PC-9 (cell line): ENCODE measurements around the gene PAOX. TPM values are rescaled to one million over a fixed set of nuclear protein-coding genes. Genes with fewer than 3 reads are reported as not detected.

ENCODE experiments used
- BruUV-seq: library from RNA; stranded (reverse); fragments of 400-500 nt; replicated peaks from 2 replicates; lab custom pipeline; 2021; lab: Mats Ljungman, UMichigan
- CTCF ChIA-PET: fragments of 300-600 bp; sonication (Branson Sonifier 250); formaldehyde crosslinking; loops from one replicate; lab custom pipeline; 2022; ENCODE audit warnings: antibody characterized with exemption; lab: Charles Lee
- POLR2A ChIA-PET: fragments of 300-600 bp; sonication (Branson Sonifier 250); formaldehyde crosslinking; loops from one replicate; lab custom pipeline; 2022; ENCODE audit warnings: antibody characterized with exemption; ENCODE audit not compliant: unreplicated experiment; lab: Charles Lee
- DNase-seq, 2 experiments: peaks; one replicate each; pipeline versions ENCODE4 v3.0.0 to v3.0.0-alpha.2; 2015 to 2022; ENCODE audit warnings: mixed read lengths in 1 of 2
- H2AFZ ChIP-seq: fragments of 200-600 bp; sonication (generic); 2 replicates; pipeline ENCODE4 v1.8.1; 2017; ENCODE audit warnings: antibody characterized with exemption
- H3F3A ChIP-seq: fragments of 200-600 bp; sonication (generic); 2 replicates; pipeline ENCODE4 v1.8.1; 2017; ENCODE audit warnings: antibody characterized with exemption, mild to moderate bottlenecking, low read depth; ENCODE audit not compliant: insufficient read depth
- H3K27ac ChIP-seq: fragments of 200-600 bp; sonication (generic); 2 replicates; pipeline ENCODE4 v1.6.1; 2016; ENCODE audit warnings: mixed run types
- H3K27me3 ChIP-seq: fragments of 200-600 bp; sonication (generic); 2 replicates; pipeline ENCODE4 v1.6.1; 2016; ENCODE audit warnings: low read depth, mixed run types; ENCODE audit not compliant: insufficient read depth
- H3K36me3 ChIP-seq: fragments of 200-600 bp; sonication (generic); 2 replicates; pipeline ENCODE4 v1.6.1; 2016; ENCODE audit warnings: low read depth, mixed run types
- H3K4me1 ChIP-seq: fragments of 200-600 bp; sonication (generic); replicated peaks from 2 replicates; pipeline ENCODE4 v1.6.1; 2016; ENCODE audit warnings: mixed run types; ENCODE audit not compliant: insufficient read depth
- H3K4me2 ChIP-seq: fragments of 200-600 bp; sonication (generic); 2 replicates; pipeline ENCODE4 v1.6.1; 2017; ENCODE audit warnings: mixed run types
- H3K4me3 ChIP-seq: fragments of 200-600 bp; sonication (generic); 2 replicates; pipeline ENCODE4 v1.6.1; 2016; ENCODE audit warnings: mixed run types
- H3K79me2 ChIP-seq: fragments of 200-600 bp; sonication (generic); 2 replicates; pipeline ENCODE4 v1.6.1; 2017; ENCODE audit warnings: low read depth, mixed run types
- H3K9me2 ChIP-seq: fragments of 200-600 bp; sonication (generic); 2 replicates; pipeline ENCODE4 v1.8.1; 2017; ENCODE audit warnings: mild to moderate bottlenecking; ENCODE audit not compliant: insufficient read depth
- H3K9me3 ChIP-seq: fragments of 200-600 bp; sonication (generic); 2 replicates; pipeline ENCODE4 v1.8.1; 2016; ENCODE audit warnings: low read depth; ENCODE audit not compliant: insufficient read depth
- H4K20me1 ChIP-seq: fragments of 200-600 bp; sonication (generic); 2 replicates; pipeline ENCODE4 v1.8.1; 2017; ENCODE audit not compliant: insufficient read depth
- EZH2 ChIP-seq: fragments of 200-600 bp; sonication (generic); IDR thresholded peaks from 2 replicates; pipeline ENCODE4 v1.8.0; 2017; ENCODE audit warnings: antibody characterized with exemption, low read depth
- intact Hi-C: fragments of 100-400 bp; cut with micrococcal nuclease; formaldehyde crosslinking; loops from one replicate; pipeline ENCODE4 v1.10.0; 2022; ENCODE audit not compliant: unreplicated experiment
- total RNA-seq: library from RNA; stranded (reverse); gene quantifications from 2 replicates; pipeline ENCODE4 v1.2.3, GENCODE V29; 2021
- TF ChIP-seq, protein P1 (sequence below): fragments of 200-600 bp; sonication (generic); conservative IDR thresholded peaks from 2 replicates; pipeline ENCODE4 v1.6.1; 2017; ENCODE audit warnings: mixed run types, antibody characterized with exemption, mild to moderate bottlenecking, moderate library complexity

Gene PAOX
- total RNA-seq, 1 experiment from 2014 or later: 5.7 TPM

DNA sequence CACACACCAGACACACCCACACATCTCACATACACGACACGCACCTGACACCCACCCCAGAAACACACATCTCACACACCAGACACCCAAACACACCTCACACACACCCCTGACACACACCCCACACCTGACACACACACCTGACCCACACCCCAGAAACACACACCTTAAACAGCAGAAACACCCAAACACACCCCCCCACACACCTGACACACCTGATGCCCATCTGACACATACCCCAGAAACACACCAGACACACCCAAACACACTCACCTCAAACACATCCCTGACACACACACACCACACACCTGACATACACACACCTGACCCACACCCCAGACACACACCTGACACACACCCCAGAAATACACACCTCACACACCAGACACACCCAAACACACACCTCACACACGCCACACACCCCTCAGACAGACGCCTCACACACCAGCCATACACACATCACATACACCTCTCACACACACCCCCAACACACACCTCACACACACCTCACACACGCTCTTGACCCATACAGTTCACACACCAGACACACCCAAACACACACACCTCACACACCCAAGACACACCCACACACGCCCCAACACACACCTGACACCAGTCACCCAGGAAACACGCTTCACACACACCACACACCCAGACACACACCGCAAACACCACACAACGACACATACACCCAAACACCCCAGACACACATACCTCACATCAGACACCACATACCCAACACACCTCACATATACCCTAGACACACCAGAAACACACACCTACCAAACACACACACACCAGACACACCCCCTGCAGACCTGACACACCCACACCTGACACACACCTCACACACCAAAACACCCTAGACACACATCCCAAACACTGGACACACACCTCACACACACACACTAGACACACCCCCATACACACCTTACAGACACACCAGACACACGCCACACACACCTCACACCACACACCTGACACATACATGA is 40.7 kb upstream of the PAOX start:
- BruUV-seq: no TSS peak
- POLR2A ChIA-PET: no interaction called here
- no peaks in the 10 kb centered on the region for H4K20me1 ChIP-seq

DNA sequence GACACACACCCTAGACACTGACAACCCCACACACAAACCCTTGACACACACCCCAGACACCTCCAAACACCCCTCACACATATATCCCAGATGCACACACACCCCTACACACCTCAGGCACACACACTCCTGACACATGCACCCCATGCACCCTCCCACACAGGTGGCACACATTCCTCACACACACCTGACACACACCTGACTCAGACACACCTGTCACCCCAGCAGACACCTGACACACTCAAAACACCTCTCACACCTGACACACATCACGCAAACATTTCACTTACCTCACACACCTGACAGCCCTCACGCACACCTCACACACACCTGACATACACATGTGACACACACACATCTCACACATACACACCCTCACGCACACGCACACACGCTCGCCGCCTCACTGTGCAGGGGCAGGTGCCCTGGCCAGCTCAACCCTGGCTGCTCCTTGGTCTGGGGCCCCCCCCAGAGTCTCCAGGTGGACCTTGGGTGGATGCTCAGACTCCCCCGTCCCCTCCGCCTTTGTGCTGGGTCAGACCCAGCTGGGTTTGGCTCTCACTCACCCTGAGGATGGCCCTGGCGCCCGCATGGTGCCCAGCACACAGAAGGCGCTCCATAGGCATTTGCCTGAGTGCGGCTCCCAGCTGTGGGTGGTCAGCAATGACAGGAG is 39.2 kb upstream of the PAOX start:
- H2AFZ ChIP-seq: no peak overlapping the region
- intact Hi-C loops: no loop called here
- H3K27me3 ChIP-seq: no peaks in the 10 kb centered on the region
- H3K4me2 ChIP-seq: no peak overlapping the region
- BruUV-seq: no TSS peak
- H3K36me3 ChIP-seq: no peaks in the 10 kb centered on the region
- no peaks in the 10 kb centered on the region for H3F3A ChIP-seq
- no peaks in the 10 kb centered on the region for H3K79me2 ChIP-seq
- no peak overlapping the region for H3K4me3 ChIP-seq
- TF ChIP-seq, protein P1, sequence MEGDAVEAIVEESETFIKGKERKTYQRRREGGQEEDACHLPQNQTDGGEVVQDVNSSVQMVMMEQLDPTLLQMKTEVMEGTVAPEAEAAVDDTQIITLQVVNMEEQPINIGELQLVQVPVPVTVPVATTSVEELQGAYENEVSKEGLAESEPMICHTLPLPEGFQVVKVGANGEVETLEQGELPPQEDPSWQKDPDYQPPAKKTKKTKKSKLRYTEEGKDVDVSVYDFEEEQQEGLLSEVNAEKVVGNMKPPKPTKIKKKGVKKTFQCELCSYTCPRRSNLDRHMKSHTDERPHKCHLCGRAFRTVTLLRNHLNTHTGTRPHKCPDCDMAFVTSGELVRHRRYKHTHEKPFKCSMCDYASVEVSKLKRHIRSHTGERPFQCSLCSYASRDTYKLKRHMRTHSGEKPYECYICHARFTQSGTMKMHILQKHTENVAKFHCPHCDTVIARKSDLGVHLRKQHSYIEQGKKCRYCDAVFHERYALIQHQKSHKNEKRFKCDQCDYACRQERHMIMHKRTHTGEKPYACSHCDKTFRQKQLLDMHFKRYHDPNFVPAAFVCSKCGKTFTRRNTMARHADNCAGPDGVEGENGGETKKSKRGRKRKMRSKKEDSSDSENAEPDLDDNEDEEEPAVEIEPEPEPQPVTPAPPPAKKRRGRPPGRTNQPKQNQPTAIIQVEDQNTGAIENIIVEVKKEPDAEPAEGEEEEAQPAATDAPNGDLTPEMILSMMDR: no peak
- no peak for TF ChIP-seq EZH2
- DNase-seq: no peak
- no peaks in the 10 kb centered on the region for H3K9me2 ChIP-seq
- H3K9me3 ChIP-seq: no peaks in the 10 kb centered on the region
- no peaks in the 10 kb centered on the region for H4K20me1 ChIP-seq
- ChIA-PET POLR2A (no interaction called here), CTCF (no interaction called here)
- no peaks in the 10 kb centered on the region for H3K4me1 ChIP-seq
- no peak overlapping the region for H3K27ac ChIP-seq

More for the DNA sequence above, 40.7 kb upstream of the PAOX start:
- H3K4me2 ChIP-seq: no peak overlapping the region
- H3K4me1 ChIP-seq: no peaks in the 10 kb centered on the region
- H3K27ac ChIP-seq: no peak overlapping the region
- no peak overlapping the region for H2AFZ ChIP-seq
- H3K27me3 ChIP-seq: no peaks in the 10 kb centered on the region
- TF ChIP-seq EZH2: no peak
- TF ChIP-seq, protein P1: no peak
- intact Hi-C loops: no loop called here
- CTCF ChIA-PET: no interaction called here
- H3F3A ChIP-seq: no peaks in the 10 kb centered on the region
- H3K79me2 ChIP-seq: no peaks in the 10 kb centered on the region
- no peak for DNase-seq
- H3K36me3 ChIP-seq: no peaks in the 10 kb centered on the region
- H3K9me3 ChIP-seq: no peaks in the 10 kb centered on the region
- no peak overlapping the region for H3K4me3 ChIP-seq
- H3K9me2 ChIP-seq: no peaks in the 10 kb centered on the region

DNA sequence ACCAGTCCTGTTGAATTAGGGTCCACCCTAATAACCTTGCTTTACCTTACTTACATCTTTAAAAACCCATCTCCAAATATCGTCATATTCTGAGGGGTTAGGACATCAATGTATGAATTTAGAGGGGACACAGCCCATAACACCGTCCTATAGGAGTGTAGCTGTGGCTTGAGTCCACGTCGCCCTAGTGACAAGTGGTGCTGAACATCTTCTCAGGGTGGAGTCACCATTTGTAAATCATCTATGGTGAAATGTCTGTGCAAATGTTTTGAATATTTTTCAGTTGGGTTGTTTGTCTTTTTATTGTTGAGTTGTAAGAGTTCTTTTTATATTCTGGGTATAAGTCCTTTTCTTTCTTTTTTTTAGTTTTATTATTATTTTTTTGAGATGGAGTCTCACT is 37.1 kb upstream of the PAOX start:
- no TSS peak for BruUV-seq
- Histone ChIP-seq H3K36me3 (no peaks in the 10 kb centered on the region), H3F3A (no peaks in the 10 kb centered on the region), H3K4me3 (no peak overlapping the region), H3K9me2 (no peaks in the 10 kb centered on the region), H4K20me1 (no peaks in the 10 kb centered on the region), H3K9me3 (no peaks in the 10 kb centered on the region), H3K79me2 (no peaks in the 10 kb centered on the region), H3K4me2 (no peak overlapping the region), H3K27ac (no peak overlapping the region), H2AFZ (no peak overlapping the region), H3K4me1 (no peaks in the 10 kb centered on the region), H3K27me3 (no peaks in the 10 kb centered on the region)
- intact Hi-C loops: no loop called here
- POLR2A ChIA-PET: no interaction called here
- CTCF ChIA-PET: no interaction called here
- TF ChIP-seq, protein P1: no peak
- TF ChIP-seq EZH2: no peak
- DNase-seq: no peak
